T-helper 1 cell (primary cell): ENCODE measurements around the gene ITCH.

Source experiments
- DNase-seq, 5 donors: peaks; one replicate each; pipeline ENCODE4 v3.0.0-alpha.2; 2012 to 2020

Gene ITCH

GRCh38 chr20:34559311-34560140 is 196.5 kb downstream of the ITCH start:
- DNase-seq, result no peak

- DNase-seq, result no peak
These were observed 197.1 kb downstream of the ITCH start for GRCh38 chr20:34560141-34560523.

GRCh38 chr20:34560614-34561013 is 197.5 kb downstream of the ITCH start:
- no peak for DNase-seq
